NCI-H82 treated with DMSO at 0.1 percent for 48 hours (cell line): ENCODE results near the gene LAMC3.
"Not testable (repeated sequence)": the region's sequence is repeated elsewhere in the genome, so short reads cannot be mapped to it uniquely, and the experiment has no call there.

Experiments
- DNase-seq: peaks from one replicate; lab custom pipeline; 2025; ENCODE audit not compliant: unreplicated experiment; lab: John Stamatoyannopoulos, UW

LAMC3 gene

DNA sequence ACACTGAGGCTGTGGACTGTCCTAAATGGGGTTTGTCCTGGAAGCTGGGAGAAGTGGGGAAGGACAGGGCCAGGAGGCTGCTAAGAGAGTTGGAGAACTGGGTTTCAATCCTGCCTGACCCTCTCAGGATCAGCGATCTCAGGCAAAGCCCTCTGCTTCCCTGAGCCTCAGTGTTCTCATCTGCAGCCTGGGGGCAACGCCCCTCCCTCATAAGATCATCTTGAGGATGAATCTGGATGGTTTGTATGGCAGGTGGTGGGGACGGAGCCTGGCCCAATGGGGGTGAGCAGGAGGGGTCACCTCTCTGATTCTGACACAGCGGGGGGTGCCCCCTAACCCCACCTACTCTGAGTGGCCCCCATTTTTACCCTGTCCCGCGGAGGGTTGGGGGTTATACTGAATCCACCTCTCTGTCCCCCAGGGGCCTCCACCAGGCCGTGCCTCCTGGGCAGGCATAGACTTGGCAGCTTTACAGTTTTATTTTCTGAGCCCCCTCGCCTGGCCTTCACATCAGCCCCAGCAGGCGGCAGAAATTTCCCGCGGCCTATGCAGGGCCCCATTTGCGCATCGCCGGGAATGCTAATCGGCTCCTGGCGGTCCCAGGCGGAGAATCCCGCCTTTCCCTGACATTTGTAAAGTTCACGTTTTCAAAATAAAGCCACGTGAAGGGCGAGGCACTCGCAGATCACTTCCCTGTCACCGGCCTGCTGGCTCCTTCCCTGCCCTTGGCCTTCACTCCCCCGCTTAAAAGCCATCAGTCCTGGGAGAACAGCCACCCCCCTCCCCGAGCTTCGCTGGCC, 17.8 kb upstream of the LAMC3 start:
- DNase-seq = no peak

DNA sequence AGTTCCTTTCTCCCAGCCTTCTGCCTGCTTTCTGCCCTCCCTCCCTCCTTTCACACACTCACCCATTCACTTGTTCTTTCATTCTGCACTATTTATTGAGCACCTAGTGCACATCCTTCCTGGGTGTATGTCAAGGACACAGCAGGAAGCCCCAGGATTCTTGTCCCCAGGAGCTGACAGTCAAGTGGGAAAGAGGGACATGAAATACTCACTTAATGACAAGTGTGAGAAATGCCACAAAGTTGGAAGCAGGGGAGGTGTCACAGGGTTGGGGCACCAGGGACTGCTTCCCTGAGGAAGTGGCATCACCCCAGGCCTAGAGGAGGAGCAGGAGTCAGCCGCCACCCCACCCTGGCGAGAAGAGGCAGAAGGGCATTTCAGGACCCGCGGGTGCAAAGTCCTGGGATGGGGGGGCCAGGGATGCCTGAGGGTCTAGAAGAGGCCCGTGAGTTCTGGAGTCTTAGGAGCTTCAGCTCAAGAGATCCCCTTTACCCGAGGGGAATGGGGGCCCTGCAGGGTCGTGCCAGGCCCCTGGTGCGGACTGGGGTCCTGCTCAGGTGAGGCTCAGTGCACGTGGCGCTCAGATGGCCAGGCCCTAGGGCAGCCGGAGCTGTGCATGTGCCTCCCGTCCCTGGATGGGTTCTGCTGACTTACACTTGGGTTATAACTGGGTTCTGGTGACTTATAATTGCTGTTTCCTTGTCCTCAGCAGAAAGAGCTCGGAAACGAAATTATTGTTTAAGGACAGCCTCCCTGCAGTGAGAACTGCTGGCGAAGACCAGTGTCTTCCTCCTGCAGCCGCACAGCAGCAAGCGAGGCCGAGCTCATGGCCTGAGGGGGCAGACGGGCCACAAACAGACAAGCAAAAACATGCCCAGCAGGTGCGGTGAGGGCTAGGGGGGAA, 16.9 kb upstream of the LAMC3 start:
- DNase-seq = no peak

DNA sequence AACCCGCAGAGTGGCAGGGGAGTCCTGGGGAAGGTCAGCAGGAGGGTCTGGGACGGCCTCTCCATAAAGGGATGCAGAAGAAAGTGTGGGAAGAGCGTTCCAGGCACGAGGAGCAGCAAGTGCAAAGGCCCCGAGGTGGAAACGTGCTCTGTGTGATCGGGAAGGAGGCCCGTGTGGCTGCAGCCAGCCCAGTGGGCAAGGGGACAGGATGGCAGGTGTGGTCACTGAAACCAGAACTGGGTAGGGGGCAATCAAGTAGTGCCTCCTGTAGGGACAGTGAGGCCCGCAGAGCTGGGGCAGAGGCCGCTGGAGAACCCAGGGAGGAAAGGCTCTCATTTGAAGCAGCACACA, 16.3 kb upstream of the LAMC3 start:
- no peak for DNase-seq

DNA sequence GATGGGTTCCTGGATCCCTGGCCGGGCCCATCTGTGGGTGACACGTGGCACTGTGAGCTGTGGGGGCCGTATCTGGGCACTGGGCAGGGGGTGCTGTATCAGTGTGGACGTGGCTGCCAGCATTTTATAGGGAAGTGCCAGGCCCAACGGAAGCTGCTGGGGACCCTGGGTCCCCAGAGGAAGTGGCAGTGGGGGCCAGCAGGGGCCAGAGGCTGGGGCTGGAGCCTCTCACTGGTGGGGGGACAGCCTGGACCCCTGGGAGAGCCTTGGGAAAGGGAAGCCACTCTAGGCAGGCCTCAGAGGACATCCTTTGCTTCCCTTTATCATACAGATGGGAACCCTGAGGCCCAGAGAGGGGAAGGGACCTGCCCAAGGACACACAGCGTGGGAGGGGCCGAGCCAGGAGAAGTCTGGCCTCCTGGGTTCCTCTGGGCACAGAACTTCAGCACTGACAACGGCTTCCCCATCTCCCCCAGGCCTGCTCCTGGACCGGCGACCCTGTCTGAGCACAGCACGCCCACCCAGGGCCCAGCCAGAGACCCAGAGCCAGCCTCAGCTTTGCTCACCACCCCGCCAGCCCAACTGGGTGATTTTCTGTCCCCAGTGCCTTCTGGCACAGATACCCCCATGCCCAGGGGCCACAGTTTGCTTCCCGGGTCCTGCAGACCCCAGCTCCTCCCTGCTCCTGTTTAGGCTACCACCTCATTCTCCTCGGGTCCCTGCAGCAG, 15.5 kb upstream of the LAMC3 start:
- no peak for DNase-seq

DNA sequence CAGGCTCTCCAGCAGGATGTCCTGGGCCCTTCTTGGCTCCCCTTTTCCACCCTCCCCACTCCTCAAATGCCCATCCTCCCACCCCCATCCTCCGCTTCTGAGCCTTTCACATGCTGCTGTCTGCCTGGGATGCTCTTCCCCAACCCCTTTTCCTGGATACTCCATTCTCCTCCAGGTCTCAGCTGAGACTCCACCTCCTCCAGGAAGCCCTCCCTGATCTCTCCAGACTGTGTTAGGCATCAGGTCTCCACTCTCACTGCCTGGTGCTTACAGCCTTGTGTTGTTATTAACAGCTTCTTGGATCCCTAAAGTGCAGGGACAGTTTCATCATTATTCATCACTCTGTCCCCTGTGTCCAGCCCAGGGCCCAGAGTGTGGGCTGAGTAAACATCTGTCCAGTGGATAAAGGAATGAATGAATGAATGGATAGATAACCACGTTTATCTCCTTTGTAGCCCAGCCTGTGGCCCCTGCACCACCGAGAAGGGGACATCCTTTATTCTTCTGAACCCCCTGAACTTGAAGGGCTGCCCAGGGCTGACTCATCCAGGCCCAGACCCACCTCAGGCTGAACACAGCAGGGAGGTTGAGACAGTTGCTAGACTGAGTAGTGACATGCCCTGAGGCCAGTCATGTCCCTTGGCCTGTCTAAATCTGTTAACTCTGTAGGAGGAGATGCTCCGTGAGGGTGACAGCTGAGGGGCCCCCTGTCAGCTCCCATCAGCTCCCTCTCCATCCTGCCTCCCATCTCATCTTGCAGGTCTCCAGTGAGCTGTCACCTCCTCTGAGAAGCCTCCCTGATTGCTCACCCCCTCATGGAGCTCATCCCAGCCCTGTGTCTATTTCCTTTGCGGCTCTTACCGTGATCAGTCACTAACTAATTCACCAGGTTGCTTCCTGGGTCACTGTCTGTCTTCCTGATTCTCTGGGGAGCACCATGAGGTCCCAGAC, 14.6 kb upstream of the LAMC3 start:
- DNase-seq = no peak

DNA sequence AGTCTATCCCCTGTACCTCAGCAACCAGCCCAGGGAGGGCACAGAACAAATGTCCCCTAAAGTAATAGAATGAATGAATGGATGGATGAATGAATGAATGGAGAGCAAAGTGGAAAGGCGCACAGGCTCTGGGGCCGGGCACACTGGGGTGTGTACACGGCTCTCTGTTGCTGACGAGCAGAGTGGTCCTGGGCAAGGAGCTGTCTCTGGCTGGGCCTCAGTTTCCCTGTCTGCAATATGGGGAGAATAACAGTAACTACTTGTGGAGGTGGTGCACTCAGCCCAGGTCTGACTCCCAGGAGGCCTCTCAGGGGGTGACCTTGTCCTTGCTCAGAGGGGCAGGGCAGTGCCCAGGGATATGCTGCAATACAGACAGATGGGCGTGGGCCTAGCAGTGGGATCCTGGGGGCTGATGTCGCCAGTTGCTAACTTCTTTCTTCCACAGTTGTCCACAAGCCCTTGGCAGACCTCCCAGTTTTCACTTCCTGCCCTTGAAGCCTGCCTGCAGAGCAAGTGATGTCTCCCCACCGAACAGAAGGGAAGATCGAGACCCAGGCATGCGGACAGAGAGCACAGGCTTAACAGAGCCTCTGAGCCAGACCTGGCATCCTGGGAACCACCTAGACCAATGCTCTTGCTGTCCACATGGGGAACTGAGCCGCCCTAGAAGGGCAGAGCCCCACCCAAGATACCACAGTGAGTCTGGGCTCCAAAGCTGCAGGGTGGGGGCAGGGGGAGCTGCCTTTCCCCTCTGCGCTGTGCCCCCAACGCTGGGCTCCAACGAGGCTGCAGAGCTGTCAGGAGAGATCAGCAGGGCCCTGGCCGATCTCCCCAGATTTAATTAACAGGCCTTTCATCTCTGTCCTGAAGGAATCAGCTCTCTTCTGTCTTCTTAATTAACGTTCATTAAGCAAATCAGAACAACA, 13.6 kb upstream of the LAMC3 start:
- no peak for DNase-seq

DNA sequence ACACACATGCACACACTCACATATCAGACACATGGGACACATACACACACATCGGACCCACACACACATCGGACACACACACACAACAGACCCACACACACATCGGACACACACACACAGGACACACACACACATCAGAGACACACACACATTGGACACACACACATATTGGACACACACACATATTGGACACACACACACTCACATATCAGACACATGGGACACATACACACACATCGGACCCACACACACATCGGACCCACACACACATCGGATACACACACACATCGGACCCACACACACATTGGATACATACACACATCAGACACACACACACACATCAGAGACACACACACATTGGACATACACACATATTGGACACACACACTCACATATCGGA, 12.8 kb upstream of the LAMC3 start:
- DNase-seq = no peak

DNA sequence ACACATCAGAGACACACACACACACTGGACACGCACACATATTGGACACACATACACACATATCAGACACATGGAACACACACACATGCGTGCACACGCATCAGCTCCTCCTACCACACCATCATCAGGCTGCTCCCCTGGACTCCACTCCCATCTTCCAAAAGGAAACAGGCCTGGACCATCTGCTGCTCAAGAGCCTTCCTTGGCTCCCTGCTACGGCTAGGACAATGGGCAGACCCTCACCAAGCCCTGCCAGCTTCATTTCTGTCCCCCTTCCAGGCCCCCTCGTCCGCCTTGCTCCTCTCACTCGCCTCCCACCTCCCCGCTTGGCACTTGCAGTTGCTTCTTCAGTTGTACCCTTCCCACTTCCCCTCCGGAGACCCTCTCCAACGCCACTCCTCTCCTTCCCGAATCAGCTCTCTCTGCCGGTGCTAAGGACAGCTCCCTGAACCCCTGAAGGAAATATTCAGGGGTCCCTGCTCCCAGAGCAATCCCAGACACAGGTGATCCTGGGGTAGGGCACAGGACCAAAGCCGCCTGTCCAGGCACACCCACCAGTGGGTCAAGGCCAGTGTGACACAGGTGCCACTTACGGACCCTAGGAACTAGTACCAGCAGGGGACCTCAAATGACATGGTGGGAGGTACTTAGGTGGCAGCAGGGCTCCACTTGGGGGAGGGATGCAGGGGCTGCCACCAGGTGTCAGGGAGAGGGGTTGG, 12.1 kb upstream of the LAMC3 start:
- DNase-seq = no peak

DNA sequence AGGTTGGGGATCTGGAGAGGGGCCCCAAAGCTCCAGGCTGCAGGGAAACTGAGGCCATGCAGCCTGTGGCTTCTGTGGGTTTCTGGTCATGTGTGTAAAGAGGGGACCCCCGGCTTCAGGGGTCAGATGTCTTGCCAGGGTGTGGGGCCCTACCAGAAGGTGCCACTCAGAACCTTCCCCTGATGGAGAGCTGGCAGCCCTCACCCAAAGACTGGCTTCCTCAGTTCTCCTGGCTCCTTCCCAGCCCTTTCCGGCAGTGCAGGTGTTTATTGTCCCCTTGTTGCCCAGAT, 11.6 kb upstream of the LAMC3 start:
- DNase-seq = no peak

DNA sequence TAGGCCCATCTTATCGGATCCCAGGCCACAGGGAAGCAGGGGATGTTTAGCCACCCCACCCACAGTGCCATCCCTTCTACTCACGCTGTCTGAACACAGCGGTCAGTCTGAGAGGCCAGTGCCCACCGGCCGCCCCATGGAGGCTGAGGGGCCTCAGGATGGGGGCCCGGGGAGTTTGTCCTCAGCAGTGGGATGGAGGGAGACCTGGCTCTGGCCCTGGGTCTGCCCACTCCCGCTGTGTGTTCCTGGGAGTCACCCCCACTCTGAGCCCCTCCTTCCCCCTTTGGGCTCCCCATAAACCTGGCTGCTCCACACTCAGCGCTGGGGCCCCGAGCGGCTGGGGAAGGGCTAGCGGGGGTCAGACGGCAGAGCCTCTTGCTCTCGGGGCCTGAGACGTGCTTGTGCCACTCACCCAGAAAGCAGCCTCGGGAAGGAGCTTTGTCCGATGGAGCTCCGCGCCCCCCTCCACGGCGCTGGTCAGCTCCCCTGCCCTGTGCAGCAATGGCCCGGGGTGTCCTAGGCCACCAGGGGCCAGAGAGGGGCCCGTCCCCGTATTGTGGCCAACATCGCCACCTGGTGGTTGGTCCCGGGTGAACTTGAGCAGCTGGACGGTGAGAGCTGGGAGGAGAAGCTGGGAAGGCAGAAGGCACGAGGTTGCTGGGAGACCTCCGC, 10.9 kb upstream of the LAMC3 start:
- DNase-seq = peak; percentile 11

DNA sequence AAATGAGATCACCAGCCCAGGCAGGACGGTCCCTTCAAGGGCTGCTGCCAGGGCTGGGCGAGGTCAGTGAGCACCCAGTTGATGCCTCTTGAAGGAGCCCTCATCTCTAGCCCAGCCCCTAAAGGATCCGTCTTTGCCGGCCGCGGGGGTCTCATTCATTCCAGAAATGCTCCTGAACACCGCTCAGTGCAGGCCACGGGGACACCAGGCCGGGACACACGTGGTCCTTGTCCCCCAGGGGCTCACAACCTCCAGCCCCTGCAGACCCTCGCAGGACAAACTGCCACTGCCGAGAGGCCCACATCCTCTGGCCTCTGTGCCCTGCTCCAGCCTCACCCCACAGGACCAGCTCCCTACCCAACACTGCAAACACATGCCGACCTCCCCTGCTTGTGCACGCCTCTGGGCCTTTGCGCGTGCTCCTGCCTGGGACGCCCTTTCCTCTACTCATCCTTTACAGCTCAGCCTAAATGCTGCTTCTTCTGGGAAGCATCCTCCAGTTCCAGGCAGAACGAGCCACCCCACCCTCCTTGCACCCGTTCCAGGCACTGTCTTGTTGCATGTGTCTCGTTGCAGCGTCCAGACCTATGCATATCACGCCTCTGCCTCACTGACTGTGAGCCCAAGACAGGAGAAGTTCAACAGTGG, 10.3 kb upstream of the LAMC3 start:
- no peak for DNase-seq

DNA sequence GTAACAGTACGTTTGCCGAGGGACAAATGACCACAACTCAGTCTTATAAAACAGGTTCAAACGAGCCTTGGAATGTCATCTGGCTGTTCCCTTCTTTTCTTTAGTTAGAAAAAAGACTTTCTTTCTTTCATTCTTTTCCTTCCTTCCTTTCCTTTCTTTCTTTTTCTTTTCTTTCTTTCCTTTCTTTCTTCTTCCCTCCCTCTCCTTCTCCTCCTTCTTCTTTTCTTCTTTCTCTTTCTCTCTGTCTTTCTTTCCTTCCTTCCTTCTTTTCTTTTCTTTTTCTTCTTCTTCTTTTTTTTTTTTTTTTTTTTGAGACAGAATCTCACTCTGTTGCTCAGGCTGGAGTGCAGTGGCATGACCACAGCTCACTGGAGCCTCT, 9.7 kb upstream of the LAMC3 start:
- no peak for DNase-seq

DNA sequence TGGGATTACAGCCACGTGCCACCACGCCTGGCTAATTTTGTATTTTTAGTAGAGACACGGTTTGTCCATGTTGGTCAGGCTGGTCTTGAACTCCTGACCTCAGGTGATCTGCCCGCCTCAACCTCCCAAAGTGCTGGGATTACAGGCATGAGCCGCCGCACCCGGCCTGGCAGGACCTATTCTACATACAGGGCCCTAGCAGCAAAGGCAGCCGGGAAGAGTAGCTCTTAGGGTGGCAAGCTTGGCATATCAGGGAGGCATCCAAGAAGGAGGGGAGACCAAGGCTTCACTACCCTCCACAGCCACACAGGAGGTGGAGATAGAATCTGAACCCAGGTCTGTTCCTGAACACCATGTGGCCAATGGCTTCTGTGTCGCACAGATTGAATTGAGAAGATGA, 8.4 kb upstream of the LAMC3 start:
- not testable (repeated sequence) for DNase-seq

DNA sequence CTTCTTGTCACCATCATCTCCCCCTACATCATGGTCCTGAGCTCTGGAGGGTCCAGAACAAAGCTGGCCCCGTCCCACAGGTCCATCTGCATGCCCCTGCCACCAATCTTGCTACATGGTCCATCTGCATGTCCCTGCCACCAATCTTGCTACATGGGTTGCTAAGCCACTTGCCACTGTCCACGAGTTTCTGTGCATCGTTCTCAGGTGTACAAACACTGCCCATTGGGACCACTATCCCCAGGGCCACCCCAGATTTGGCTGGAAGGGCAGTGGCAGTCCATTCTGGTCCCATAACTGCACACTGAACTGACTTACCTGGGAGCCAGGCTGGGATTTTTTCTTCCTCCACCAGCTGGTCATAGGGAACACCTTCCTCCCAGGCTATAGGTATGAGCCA, 8.0 kb upstream of the LAMC3 start:
- DNase-seq = no peak

DNA sequence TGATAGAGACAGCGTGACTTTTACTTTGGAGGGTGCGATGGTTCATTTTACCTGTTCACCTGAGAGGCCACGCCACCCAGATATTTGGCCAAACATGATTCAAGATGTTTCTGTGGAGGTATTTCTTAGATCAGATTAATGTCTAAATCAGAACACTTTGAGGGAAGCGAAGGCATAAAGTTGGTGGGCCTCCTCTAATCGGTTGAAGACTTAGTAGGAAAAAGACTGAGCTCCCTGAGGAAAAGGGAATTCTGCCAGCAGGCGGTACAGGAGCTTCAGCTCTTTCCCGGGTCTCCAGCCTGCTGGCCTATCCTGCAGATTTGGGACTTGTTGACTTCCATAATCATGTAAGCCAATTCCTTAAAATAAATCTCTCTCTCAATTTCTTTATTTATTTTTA, 7.0 kb upstream of the LAMC3 start:
- DNase-seq = no peak

DNA sequence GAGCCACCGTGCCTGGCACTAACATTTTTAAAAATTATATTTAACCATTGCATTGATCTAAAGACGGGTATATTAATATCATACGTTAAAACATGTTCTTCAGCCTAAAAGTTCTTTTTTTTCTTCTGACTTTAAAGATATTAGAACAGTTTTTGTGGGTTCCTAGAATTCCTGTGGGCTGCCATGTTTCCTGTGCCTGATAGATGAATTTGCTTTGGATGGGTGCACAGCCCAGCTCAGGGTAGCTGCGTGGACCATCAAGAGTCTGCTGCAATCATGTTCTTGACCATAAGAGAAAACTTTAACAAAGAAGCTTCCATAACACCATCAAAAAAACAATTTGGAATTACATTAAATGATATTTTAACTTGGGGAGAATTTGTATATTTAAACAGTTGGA, 2.4 kb upstream of the LAMC3 start:
- no peak for DNase-seq

DNA sequence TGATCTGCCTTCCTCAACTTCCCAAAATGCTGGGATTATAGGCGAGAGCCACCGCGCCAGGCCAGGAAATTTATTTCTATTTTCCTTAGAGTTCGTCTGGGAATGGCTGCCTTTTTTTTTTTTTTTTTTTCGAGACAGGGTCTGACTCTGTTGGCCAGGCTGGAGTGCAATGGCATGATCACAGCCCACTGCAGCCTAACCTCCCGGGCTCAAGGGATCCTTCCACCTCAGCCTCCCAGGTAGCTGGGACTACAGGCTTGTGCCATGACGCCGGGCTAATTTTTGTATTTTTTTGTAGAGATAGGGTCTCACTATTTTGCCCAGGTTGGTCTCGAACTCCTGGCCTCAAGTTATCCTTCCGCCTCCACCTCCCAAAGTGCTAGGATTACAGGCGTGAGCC, 888 bp upstream of the LAMC3 start:
- no peak for DNase-seq

DNA sequence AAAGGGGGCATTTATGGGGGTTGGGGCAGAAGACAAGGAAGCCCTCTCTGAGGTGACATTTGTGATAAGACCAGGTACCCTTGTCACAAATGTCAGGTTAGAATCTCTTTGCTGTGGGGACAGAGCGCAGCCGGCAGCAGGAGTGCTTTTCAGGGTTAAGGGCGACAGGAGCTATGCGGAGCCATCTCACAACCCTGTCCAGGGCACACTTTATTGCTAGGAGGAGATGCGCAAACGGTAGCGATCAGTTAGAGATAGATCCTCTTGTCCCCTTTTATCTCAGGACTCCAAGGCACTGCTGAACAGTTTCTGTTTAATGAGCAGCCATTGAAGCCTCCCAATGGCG, 438 bp upstream of the LAMC3 start:
- no peak for DNase-seq
